Measurements from ENCODE around the gene GNB3. TPM values are rescaled to one million over a fixed set of nuclear protein-coding genes. Genes with fewer than 3 reads are reported as not detected.
A peak's percentile ranks its signal among the peaks of the same experiment; 100 is the strongest.

GNB3 gene
- total and polyA plus RNA-seq, 2 donors (not counting 3 experiments of a cell fraction or from before 2014, with no cell fraction given) = 9.4 to 12.0 TPM

DNA sequence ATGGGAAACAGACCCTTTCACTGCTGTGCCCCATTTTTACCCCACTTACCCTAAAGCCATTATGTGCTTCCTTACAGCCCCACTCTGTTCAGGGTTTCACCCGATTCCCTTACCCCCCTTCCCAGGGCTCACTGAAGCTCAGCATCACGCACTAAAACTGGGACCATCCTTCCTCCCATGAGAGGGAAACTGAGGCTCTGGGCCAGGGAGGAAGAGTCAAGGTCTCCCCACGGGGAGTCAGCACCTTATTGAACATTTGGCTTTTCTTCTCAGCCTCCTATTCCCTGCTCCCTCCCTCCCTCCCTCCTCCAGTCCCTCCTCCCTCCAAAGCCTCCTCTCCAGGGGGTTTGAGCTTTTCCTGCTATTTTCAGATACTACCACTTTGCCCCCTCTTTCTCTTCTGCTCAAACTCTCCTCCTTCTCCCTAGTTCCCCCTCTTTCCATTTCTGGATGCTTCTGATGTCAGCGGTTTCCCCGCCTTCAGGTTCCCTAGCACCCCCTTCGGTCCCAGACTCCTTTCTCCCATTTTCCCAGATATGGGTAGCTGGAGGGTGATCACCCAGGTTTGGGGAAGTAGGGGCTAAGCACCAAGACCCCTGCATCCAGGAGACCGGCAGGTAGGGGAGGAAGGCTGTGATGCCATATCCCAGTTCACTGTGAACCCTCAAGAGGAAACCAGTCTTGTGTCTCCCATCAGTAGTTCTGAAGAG, 18.1 kb upstream of the GNB3 start:
- FAIRE-seq (no peak), DNase-seq (ENCODE audit: low read depth, low spot score) (no peak)
- dilution Hi-C loops (cut with MboI; ENCODE audit: extremely low pct_ligation_motif_present, low sequenced_read_pairs) (no loop called here), intact Hi-C loops (cut with micrococcal nuclease) (no loop called here)
- POLR2A ChIA-PET = interaction anchor here (1.7 kb wide), 1 partner anchor 56 kb away, joined by 15 read pairs; the partner anchor contains the start of gene PTMS
- Histone ChIP-seq H3K9me3 (replicated peaks; ENCODE audit: control insufficient read depth, insufficient read depth, low read length) (no peaks in the 10 kb centered on the region), H3K79me2 (ENCODE audit: control insufficient read depth, insufficient read depth, low read length) (no peaks in the 10 kb centered on the region), H3K27ac (ENCODE audit: insufficient read depth, low read depth, low read length) (no peak overlapping the region), H3K9me1 (replicated peaks; ENCODE audit: control insufficient read depth, extremely low read depth, insufficient read depth, low read length) (no peaks in the 10 kb centered on the region), H3K4me1 (ENCODE audit: control insufficient read depth, extremely low read depth, insufficient read depth, low read length) (peaks cover 23% of the 10 kb centered on the region), H3K9ac (replicated peaks; ENCODE audit: extremely low read depth, insufficient read depth, low read length) (no peak overlapping the region), H2AFZ (ENCODE audit: low read depth, low read length) (no peak overlapping the region), H3K4me3 (replicated peaks in 1 of 3; ENCODE audit: insufficient read depth in 1 of 3, low read depth in 1 of 3, low read length in 3 of 3) (no peak overlapping the region), H3K4me2 (ENCODE audit: insufficient read depth, low read length) (peak overlapping the region; percentile 39), H4K20me1 (replicated peaks; ENCODE audit: control insufficient read depth, extremely low read depth, insufficient read depth, low read length) (no peaks in the 10 kb centered on the region), H3K36me3 (ENCODE audit: control insufficient read depth in 2 of 2, extremely low read depth in 1 of 2, insufficient read depth in 2 of 2, low read length in 2 of 2) (no peaks in the 10 kb centered on the region), H3K27me3 (ENCODE audit: control insufficient read depth in 2 of 2, insufficient read depth in 2 of 2, low read length in 2 of 2) (peaks cover 3% of the 10 kb centered on the region in 2 experiments)
- BruUV-seq (replicated peaks) = no TSS peak
- CTCF ChIA-PET = interaction anchor here (2.5 to 12.0 kb wide), 2 partner anchors 69 to 204 kb away, joined by 5 to 148 read pairs; partner anchors contain the start of gene MLF2
- no peak for TF ChIP-seq EZH2 (IDR thresholded peaks at IDR 0.05; ENCODE audit: borderline replicate concordance, low read depth, low read length, severe bottlenecking)
- no peak for TF ChIP-seq GATA2 (IDR thresholded peaks at IDR 0.05; ENCODE audit: insufficient read depth, insufficient read length, low read depth, low read length)

DNA sequence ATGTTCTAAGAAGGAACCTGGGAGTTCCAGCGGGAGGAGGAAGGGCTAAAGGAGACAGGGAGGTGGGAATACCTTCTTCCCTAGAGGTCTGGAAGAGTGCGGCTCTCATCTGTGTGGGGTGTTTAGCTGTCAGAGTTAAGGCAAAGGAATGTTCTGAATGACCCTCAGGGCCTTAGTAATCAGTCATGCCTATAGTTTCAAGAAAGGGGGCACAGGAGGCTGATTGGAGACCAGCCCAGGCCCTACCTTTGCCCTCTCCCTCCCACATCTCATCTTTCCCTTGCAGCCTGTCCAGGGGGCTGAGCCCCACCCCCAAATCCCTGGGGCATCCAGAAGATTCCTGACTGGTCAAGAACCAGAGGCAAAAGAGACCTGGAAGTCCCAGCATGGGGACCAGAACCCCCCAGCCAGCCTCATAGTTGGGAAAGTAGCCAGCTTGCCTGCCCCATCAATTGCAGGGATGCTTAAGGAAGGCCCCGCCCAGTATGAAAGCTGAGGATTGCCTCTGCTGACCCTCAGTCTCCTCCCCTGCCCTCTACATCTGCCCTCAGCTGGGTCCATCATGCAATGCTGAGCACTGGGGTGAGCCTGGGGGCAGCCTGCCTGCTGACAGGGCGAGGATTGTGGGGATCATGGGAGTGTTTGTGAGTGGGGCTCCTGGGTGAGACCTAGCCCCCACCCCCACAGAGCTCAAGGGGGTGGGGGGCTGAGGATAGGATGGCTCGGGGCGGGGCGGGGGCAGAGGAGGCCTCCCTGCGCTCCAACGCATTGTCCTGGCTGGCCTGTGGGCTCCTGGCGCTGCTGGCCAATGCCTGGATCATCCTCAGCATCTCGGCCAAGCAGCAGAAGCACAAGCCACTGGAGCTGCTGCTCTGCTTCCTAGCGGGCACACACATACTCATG, 17.3 kb upstream of the GNB3 start:
- no peaks in the 10 kb centered on the region for H3K36me3 ChIP-seq (ENCODE audit: control insufficient read depth in 2 of 2, extremely low read depth in 1 of 2, insufficient read depth in 2 of 2, low read length in 2 of 2)

More for the DNA sequence above, 17.3 kb upstream of the GNB3 start:
- intact Hi-C loops (cut with micrococcal nuclease) (no loop called here), dilution Hi-C loops (cut with MboI; ENCODE audit: extremely low pct_ligation_motif_present, low sequenced_read_pairs) (no loop called here)
- Histone ChIP-seq H3K4me2 (ENCODE audit: insufficient read depth, low read length) (no peak overlapping the region), H3K27ac (ENCODE audit: insufficient read depth, low read depth, low read length) (no peak overlapping the region), H3K9ac (replicated peaks; ENCODE audit: extremely low read depth, insufficient read depth, low read length) (no peak overlapping the region), H3K9me1 (replicated peaks; ENCODE audit: control insufficient read depth, extremely low read depth, insufficient read depth, low read length) (no peaks in the 10 kb centered on the region), H3K79me2 (ENCODE audit: control insufficient read depth, insufficient read depth, low read length) (peaks cover 2% of the 10 kb centered on the region), H2AFZ (ENCODE audit: low read depth, low read length) (no peak overlapping the region), H3K4me1 (ENCODE audit: control insufficient read depth, extremely low read depth, insufficient read depth, low read length) (peaks cover 24% of the 10 kb centered on the region), H3K9me3 (replicated peaks; ENCODE audit: control insufficient read depth, insufficient read depth, low read length) (no peaks in the 10 kb centered on the region), H3K4me3 (replicated peaks in 1 of 3; ENCODE audit: insufficient read depth in 1 of 3, low read depth in 1 of 3, low read length in 3 of 3) (no peak overlapping the region), H3K27me3 (ENCODE audit: control insufficient read depth in 2 of 2, insufficient read depth in 2 of 2, low read length in 2 of 2) (peaks cover 3% of the 10 kb centered on the region in 2 experiments), H4K20me1 (replicated peaks; ENCODE audit: control insufficient read depth, extremely low read depth, insufficient read depth, low read length) (no peaks in the 10 kb centered on the region)
- ChIA-PET CTCF (interaction anchor here (2.5 to 12.0 kb wide), 2 partner anchors 70 to 205 kb away, joined by 5 to 148 read pairs; partner anchors contain the start of gene MLF2), POLR2A (no interaction called here)
- FAIRE-seq = no peak
- no TSS peak for BruUV-seq (replicated peaks)
- no peak for TF ChIP-seq CTCF (IDR thresholded peaks at IDR 0.05; ENCODE audit: extremely low read depth in 1 of 2, insufficient read depth in 1 of 2, low read depth in 1 of 2, low read length in 2 of 2)
- TF ChIP-seq JUN (IDR thresholded peaks at IDR 0.05; ENCODE audit: borderline replicate concordance, insufficient read depth, insufficient read length, low read depth) = no peak
- no peak for TF ChIP-seq GATA2 (IDR thresholded peaks at IDR 0.05; ENCODE audit: insufficient read depth, insufficient read length, low read depth, low read length)
- TF ChIP-seq POLR2AphosphoS5 (IDR thresholded peaks at IDR 0.05; ENCODE audit: insufficient read depth, low read depth, low read length) = no peak
- no peak for TF ChIP-seq EZH2 (IDR thresholded peaks at IDR 0.05; ENCODE audit: borderline replicate concordance, low read depth, low read length, severe bottlenecking)
- no peak for TF ChIP-seq POLR2A (IDR thresholded peaks at IDR 0.05; ENCODE audit: low read depth, low read length)
- DNase-seq (ENCODE audit: low read depth, low spot score) = no peak

Data from endothelial cell of umbilical vein (primary cell).